Prostate gland (tissue), 2 donors: ENCODE measurements around the gene SMIM22. TPM values are rescaled to one million over a fixed set of nuclear protein-coding genes. Genes with fewer than 3 reads are reported as not detected.
A peak's percentile ranks its signal among the peaks of the same experiment; 100 is the strongest.

Experiments
- DNase-seq: peaks from one replicate; pipeline ENCODE4 v3.0.0-alpha.2; 2019; ENCODE audit warnings: low spot score
- H3K27ac ChIP-seq, 2 donors: fragments of 200-600 bp; sonication (generic); 2 replicates each; pipeline ENCODE4 v1.5.1; 2017 to 2019
- H3K27me3 ChIP-seq: fragments of 200-600 bp; sonication (generic); replicated peaks from 2 replicates; pipeline ENCODE4 v1.5.1; 2019; ENCODE audit not compliant: insufficient read depth
- H3K36me3 ChIP-seq, 2 donors: fragments of 200-600 bp; sonication (generic); 1 replicate in 1 of 2; 2 replicates in 1 of 2; pipeline versions ENCODE4 v1.5.1 to v1.8.1; 2017 to 2019
- H3K4me1 ChIP-seq: fragments of 200-600 bp; sonication (generic); replicated peaks from 2 replicates; pipeline ENCODE4 v1.5.1; 2019
- H3K4me3 ChIP-seq, 2 donors: fragments of 200-600 bp; sonication (generic); 2 replicates each; pipeline ENCODE4 v1.5.1; 2017 to 2019
- H3K9me3 ChIP-seq: fragments of 200-600 bp; sonication (generic); 2 replicates; pipeline ENCODE4 v1.5.1; 2017
- CTCF ChIP-seq, 4 experiments: fragments of 200-600 bp in 2 of 4; fragments of 450-650 bp in 2 of 4; sonication (generic) in 2 of 4; IDR thresholded peaks; 1 replicate in 3 of 4; 2 replicates in 1 of 4; pipeline ENCODE4 v1.5.1; 2016 to 2019; ENCODE audit warnings: antibody characterized with exemption in 4 of 4, mild to moderate bottlenecking in 2 of 4, moderate library complexity in 2 of 4
- POLR2A ChIP-seq: fragments of 450-650 bp; IDR thresholded peaks from one replicate; pipeline ENCODE4 v1.6.1; 2016; ENCODE audit warnings: antibody characterized with exemption, mild to moderate bottlenecking
- POLR2AphosphoS5 ChIP-seq: sonication (generic); formaldehyde crosslinking; IDR thresholded peaks from one replicate; pipeline ENCODE4 v1.6.1; 2017; ENCODE audit warnings: antibody characterized with exemption
- WGBS: methylation state at CpG from one replicate; pipeline ENCODE4 v1.1.5; 2018; 5-methylcytosine and 5-hydroxymethylcytosine counted together
- intact Hi-C: fragments of 100-400 bp; cut with DNase I; formaldehyde crosslinking; loops from one replicate; pipeline ENCODE4 v1.14.2; 2022
- total RNA-seq, 2 donors: library from RNA; depleted of rRNA; stranded (reverse); fragments of >200 nt; gene quantifications; one replicate each; pipeline ENCODE4 v1.1.0, GENCODE V29; 2016

SMIM22 gene
- total RNA-seq, 2 donors from 2014 or later: 5.6 to 29.0 TPM

- intact Hi-C loops: no loop called here
- H3K36me3 ChIP-seq: peaks cover 8 to 18% of the 10 kb centered on the region in 2 donors
- H3K27ac ChIP-seq: no peak overlapping the region
- H3K4me3 ChIP-seq: no peak overlapping the region
- peaks cover 3% of the 10 kb centered on the region for H3K4me1 ChIP-seq
- WGBS: 92% methylated on average over 10 of the region's 10 CpGs
- no peak for DNase-seq
- TF ChIP-seq POLR2AphosphoS5 (no peak), POLR2A (no peak), CTCF (IDR thresholded peaks at IDR 0.05) (no peak)
- no peaks in the 10 kb centered on the region for H3K9me3 ChIP-seq
- no peaks in the 10 kb centered on the region for H3K27me3 ChIP-seq
Observed at GRCh38 chr16:4826980-4827379, 31.8 kb downstream of the SMIM22 start.

- Histone ChIP-seq H3K36me3 (peaks cover 6 to 8% of the 10 kb centered on the region in 2 donors), H3K9me3 (no peaks in the 10 kb centered on the region), H3K27me3 (no peaks in the 10 kb centered on the region), H3K4me1 (peaks cover 7% of the 10 kb centered on the region), H3K27ac (peak overlapping the region; percentile 10 to 35), H3K4me3 (no peak overlapping the region)
- intact Hi-C loops: no loop called here
- WGBS: 76% methylated on average over 11 of the region's 11 CpGs
- peak; percentile 26 for DNase-seq
- TF ChIP-seq POLR2AphosphoS5 (peak; percentile 21), CTCF (IDR thresholded peaks at IDR 0.05) (no peak)
Observed at GRCh38 chr16:4828567-4829321, 33.6 kb downstream of the SMIM22 start.

GRCh38 chr16:4830408-4830807 is 35.2 kb downstream of the SMIM22 start:
- 86% methylated on average over 7 of the region's 7 CpGs for WGBS
- Histone ChIP-seq H3K4me3 (no peak overlapping the region), H3K4me1 (peaks cover 7% of the 10 kb centered on the region), H3K27ac (no peak overlapping the region), H3K27me3 (no peaks in the 10 kb centered on the region), H3K9me3 (no peaks in the 10 kb centered on the region), H3K36me3 (peaks cover 6 to 8% of the 10 kb centered on the region in 2 donors)
- no peak for DNase-seq
- intact Hi-C loops: no loop called here
- TF ChIP-seq POLR2AphosphoS5 (no peak), CTCF (IDR thresholded peaks at IDR 0.05) (no peak), POLR2A (no peak)

GRCh38 chr16:4831616-4832015 is 36.4 kb downstream of the SMIM22 start:
- Histone ChIP-seq H3K9me3 (no peaks in the 10 kb centered on the region), H3K27ac (no peak overlapping the region), H3K27me3 (no peaks in the 10 kb centered on the region), H3K4me3 (no peak overlapping the region), H3K36me3 (peaks cover 6 to 8% of the 10 kb centered on the region in 2 donors), H3K4me1 (peaks cover 7% of the 10 kb centered on the region)
- 98% methylated on average over 8 of the region's 8 CpGs for WGBS
- no peak for TF ChIP-seq CTCF (IDR thresholded peaks at IDR 0.05)
- TF ChIP-seq POLR2A: no peak
- no peak for TF ChIP-seq POLR2AphosphoS5
- intact Hi-C loops: no loop called here
- no peak for DNase-seq
